NCI-H1436 (cell line): ENCODE measurements around the gene ENOX1.
"Not testable (repeated sequence)": the region's sequence is repeated elsewhere in the genome, so short reads cannot be mapped to it uniquely, and the experiment has no call there.

Experiments
- DNase-seq: peaks from one replicate; lab custom pipeline; 2025; lab: John Stamatoyannopoulos, UW

ENOX1 gene

DNA sequence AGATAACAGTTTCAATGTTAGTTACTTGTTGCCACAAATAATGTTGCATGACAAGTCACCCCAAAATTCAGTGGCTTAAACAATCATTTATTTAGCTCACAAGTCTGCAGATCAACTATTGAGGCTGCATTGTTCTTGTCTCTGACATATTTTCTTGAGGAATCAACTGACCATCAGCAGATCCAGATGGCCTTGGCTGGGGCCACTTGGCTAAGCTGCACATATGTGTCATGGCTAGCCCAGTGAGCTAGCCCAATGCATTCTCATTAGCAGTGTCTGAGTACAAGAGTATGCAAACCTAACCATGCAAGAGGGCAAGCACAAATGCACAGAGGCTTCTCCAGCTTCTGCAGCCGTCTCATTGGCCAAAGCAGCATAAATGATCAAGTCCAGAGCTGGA is 583.0 kb downstream of the ENOX1 start:
- no peak for DNase-seq

DNA sequence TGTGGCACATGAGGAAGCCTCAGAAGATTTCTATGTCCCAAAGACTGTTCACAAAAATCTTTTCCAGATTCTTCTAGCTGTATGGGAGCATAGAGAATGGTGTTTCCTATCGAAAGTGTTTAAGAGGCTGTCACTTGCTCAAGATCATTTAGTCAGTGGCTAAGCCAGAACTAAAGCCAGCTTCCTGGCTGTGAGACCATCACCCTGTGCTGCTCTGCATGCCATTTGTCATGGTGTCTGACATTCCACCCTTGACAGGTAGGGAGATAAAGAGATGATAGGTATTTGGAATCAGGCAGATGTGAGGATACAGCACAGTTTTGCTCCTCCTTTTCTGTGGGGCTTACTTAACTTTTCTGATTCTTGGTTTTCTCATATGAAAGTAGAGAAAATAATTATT is 586.0 kb downstream of the ENOX1 start:
- no peak for DNase-seq

DNA sequence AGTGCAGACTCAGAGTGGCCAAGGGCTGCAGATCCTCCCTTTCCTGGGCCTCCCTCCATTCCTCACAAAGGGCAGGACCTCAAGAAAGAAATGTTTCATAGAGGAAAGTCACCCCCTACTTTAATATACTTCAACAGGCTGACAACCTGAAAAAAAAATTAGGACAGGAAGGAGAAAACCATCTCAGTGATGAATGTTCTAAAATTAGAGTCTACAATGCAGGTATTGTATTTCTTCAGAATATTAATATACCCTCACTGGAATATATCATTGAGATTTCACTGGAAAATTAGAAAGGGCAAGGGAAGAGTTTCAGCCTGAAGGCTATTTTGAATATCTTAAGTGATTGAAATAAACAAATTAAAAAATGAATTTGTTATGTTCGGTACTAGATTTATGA is 586.5 kb downstream of the ENOX1 start:
- DNase-seq, result no peak

DNA sequence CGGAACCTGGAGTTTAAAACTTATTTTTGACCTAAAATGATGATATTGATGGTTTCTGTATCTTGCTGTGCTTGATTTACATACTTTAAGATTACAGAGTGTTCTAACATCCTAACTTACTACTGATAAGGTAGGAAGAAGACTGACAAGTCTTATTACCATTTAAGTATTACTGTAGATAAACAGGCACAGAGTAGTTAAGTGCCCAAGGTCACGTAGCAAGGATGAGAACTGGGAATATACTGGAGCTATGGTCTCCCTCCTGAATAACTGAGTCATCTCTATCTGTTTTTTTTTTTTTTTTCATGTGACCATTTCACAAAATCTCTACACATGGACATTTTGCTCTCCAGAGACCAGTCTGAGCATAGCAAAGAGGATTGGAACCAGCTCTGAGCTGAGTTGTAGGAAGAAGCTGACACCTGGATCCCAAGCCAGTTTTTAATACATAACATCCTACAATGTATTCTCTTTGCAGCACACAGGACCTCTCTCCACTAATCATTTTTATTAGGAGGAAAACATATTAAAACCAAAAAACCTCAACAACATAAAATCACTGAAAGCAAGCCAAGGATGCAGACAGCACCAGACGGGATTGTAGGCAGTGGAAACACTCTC is 589.9 kb downstream of the ENOX1 start:
- no peak for DNase-seq

DNA sequence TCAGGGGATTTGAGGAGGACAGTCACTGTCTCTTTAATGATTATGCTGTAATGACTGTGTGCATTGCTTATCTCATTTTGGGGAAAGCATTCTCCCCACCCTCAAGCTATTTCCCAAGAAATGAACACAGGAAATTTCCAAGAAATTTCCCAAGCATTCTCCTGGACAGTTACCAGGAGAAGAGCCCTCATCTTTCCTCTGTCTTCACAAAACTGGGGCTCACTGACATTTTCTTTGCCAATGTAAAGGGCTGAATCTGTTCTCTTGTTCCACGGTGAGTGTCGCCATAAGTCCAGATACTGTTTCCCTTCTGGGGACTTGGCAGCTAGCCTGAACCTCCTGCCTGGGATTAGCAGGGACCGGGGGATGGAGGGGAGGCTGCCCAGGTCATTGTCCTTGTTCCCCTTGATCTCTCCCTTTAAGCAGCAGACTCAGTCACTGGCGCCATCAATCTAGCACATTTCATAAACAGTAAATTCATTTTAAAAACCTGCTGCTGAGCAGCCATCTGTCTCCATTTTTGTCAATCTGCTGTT is 590.6 kb downstream of the ENOX1 start:
- no peak for DNase-seq

DNA sequence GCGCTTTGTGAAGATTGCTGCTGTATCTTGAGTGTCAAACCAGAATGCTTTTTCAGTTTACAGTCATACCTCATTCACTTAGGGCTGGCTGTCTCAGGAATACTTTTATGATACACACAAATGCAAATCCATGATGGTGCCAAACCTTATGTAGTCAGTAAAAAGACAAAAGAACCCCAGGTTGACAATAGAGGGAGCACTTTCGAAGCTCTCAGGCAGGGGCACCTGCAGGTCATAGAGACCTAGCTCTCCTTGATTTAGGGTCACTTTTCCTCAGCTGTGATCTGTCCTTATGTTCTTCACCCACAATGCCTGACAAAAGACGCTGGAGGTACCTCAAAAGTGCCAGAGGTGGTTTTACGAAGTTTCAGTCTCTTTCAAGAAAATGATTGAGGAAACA is 591.2 kb downstream of the ENOX1 start:
- DNase-seq, result no peak

DNA sequence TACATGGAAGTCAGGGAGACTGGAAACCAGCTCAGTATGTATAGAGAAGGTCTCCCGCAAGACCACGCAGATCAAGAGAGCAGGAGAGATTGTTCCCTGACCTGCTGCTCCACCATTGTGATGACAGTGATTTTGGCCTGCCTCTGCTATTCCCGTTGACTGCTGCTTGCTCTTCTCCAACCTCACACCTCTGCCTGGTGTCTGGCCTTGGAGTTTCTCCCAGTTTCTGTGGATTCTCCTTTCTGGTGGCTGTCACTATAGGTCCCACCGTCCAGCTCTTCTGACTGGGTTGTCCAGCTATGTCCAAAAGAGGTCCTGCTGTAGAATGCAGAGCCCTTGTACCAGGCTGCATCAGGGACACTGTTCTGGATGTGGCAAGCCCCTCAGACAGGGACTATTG is 591.7 kb downstream of the ENOX1 start:
- no peak for DNase-seq

DNA sequence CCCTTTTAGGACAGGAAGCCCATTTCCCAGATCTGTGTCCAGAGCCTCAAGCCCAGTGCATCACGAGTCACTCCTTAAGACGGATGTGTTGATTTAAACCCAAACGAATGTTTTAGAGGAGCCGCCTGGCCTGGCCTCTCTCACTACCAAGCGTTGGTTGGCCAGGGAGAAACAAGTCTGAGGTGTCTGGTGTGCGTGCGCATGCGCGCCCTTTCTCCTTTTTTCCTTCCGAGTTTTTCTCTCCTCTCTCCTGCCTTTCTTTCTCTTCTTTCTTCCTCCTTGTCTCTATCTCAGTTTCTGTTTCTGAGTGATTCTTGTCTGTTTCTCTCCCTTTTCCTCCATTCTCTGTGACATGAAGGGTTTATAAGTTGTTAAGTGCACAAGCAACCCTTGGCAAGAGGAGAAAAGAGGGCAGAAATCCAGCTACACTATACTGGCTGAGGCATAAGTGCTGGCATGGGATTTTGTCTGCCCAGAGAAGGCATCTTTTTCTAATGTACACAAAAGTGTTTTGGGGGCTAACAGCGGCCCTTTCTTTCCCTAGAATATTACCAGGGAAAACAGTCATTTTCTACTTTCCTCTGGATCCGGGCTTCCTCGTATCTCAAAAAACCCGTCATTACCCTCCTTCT is 592.9 kb downstream of the ENOX1 start:
- DNase-seq, result no peak

DNA sequence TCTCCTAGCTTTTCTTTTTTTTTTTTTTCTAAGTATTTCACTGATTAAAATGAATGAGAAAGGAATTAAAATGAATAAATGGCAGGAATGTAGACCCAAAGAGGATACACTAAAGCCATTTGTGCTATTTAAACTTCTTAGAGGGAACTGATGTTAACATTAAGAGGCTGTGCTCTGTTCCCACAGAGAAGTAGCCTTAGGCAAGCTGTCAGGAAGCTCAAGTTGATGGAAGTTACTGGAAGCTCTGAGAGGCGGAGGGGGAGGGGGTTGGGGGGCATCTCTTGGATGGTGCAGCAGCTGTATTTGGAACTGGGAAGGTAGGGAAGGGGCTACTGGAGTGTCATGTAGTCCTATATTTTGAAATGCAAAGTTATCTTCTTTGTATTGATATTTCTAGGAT is 595.2 kb downstream of the ENOX1 start:
- no peak for DNase-seq

DNA sequence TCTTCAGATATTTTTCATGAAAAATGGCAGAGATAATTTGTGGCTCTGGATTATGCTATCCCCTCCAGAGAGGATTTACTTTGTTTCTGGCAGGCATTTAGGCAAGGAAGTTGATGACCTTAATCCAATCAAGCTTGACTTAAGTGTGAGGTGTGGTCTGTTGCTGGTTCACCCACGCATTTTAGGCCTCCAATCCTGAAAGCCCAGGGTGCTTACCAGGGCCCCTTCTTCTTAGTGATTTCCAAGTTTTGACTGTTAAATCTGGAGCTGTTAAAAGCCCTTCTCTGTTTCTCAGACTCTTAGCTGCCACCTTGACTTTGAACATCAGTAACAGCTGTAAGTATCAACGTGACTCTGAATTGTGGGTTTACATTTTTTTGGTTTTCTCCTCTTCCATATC is 601.5 kb downstream of the ENOX1 start:
- no peak for DNase-seq

DNA sequence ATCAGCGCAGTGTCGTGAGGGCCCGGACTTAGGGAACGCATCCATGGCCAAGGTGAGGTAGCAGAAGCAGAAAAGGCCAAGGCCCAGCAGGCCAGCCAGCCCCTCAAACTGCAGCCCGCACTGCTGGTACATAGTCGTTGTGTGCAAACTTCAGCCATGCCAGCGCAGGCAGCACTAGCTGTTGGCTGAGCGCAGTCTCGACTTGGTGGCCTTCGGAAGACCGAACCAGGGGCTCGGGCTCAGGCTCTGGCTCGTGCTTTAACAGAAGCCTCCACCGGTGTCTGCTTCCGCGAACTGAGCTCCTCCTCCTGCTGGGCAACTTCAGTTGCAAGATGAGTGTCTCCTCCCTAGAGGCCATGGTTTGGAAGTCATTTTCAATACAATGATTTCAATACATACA is 605.9 kb downstream of the ENOX1 start:
- DNase-seq, result no peak

DNA sequence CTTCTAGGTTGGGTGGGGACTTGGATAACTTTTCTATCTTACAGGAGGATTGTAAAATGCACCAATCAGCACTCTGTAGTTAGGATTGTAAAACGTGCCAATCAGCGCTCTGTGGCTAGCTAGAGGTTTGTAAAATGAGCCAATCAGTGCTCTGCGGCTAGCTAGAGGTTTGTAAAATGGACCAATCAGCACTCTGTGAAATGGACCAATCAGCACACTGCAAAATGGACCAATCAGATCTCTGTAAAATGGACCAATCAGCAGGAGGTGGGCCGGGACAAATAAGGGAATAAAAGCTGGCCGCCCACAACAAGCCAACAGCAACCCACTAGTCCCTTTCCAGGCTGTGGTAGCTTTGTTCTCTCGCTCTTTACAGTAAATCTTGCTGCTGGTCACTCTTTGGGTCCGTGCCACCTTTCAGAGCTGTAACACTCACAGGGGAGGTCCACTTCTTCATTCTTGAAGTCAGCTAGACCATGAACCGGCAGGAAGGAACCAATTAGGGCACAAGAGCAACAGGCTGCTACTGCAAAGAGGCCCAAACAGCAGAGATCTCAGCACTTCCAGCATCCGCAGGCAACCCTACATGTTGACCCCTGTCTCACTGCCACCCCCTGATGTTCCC is 606.6 kb downstream of the ENOX1 start:
- no peak for DNase-seq

DNA sequence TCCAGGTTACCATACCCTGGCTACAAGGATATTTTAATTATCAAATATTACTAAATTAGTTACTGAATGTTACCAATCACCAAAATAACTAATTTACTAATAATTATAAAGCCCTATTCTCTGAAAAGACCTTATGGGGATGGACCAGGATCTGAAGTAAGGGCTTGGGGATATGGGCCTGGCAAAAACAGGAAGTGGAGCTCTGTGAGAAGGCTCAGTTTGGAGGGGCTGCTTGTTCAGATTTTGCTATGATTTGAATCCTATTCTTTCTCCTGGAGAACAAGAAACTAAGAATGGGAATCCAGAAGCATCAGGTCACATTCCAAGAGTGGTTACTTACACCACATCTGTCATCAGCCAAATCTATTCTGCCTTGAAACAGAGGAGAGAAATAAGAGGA is 615.3 kb downstream of the ENOX1 start:
- no peak for DNase-seq

DNA sequence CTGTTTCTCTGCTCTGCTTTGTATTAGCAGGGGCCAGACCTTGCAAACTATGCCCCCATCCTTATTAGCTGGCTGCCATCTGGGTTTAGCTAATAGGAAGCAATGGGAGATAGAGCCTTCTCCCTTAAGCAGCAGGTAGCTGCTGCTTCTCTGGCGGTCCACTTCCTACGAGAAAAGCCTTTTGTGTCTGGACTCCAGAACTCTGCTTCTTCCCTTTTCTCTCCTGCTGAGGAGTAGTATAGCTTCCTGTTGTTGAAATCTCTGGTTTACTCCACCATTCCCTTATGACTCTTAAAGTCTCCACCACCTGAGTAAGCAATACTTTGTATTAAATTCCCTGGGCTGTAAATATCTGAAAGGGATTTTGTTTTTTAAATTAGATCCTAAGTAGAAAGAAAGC is 616.3 kb downstream of the ENOX1 start:
- DNase-seq, result no peak

DNA sequence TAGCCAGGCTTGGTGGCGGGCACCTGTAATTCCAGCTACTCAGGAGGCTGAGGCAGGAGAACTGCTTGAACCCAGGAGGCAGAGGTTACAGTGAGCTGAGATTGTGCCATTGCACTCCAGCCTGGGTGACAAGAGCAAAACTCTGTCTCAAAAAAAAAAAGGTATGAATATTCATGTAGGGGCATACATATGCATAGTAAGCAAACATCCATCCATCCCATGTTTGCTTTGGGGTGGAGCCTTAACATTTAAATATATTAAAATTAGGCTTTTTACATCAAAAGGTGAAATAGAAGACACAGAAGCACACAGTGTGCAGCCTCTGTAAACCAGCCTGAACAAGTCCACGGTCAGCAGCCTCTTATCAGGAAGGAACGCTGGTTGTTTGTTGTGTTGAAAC is 618.3 kb downstream of the ENOX1 start:
- not testable (repeated sequence) for DNase-seq

DNA sequence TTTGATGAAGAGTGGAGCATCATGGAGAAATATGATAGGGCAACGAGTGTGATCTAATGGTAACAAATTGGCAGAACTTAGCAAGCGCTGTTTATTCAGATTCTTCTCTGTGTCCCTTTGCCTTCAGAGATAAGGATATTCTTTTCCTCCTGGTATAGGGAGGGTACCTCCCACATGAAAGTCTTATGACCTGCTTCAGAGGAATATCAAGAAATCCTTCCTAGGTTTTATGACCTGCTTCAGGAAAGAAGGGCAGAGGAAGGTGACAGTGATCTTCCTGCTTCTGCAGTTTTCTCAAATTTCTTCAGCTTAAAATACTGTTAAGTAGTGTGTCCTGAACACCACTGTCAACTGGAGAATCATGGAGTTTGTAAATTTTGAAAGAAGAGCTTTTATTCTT is 619.0 kb downstream of the ENOX1 start:
- no peak for DNase-seq

DNA sequence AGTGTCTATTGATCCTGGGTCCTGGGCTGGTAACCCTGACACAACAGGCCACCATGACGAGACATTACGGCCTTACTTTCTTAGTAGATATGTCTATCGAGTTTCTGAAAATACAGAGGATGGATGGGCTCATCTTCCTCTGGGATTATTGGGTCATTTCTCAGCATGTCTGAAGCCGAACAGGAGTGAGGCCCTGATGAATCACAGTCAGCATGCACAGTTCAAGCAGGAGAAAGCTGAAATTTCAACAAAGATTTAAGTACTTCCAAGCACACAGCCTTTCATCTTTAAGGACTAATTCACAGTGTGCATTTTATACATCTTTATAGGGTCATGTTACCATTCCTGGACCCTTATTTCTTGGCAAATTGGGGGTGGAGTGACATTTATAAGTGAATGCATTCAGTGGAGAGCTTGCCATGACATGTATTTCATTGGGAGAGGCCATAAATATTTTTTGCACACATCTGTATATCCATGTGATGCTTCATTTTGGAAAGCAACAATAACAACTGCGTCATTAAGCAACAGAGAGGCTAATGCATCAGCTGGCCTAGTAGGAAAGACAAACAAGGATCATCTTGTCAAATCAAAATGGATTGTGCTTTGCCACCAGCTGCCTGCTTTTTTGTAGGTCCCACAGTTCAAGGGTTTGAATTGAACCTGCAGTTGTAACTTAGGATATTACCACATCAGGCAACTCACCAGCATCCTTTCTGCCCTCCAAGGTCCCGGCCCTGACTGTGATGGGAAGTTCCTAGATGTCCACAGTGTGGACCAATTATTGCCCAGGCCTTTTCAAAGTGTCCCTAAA is 619.9 kb downstream of the ENOX1 start:
- DNase-seq, result no peak
